Lung (tissue), 12 donors: ENCODE measurements around the gene NTNG2. TPM values are rescaled to one million over a fixed set of nuclear protein-coding genes. Genes with fewer than 3 reads are reported as not detected.

ENCODE experiments used
- ATAC-seq: fragments of 200-7000 bp; cut with Tn5 transposase; one replicate; pipeline ENCODE4 v1.9.1; 2020; ENCODE audit warnings: moderate number of reproducible peaks; ENCODE audit not compliant: insufficient read depth, low FRiP score
- DNase-seq, 3 donors: peaks; one replicate each; pipeline ENCODE4 v3.0.0-alpha.2; 2013 to 2017
- H3K27ac ChIP-seq, 2 donors: one replicate each; pipeline ENCODE4 v1.5.1; 2013; ENCODE audit warnings: mild to moderate bottlenecking in 2 of 2, moderate library complexity in 2 of 2, control low read depth in 1 of 2, inconsistent platforms in 1 of 2, low read depth in 1 of 2, low read length in 1 of 2
- H3K27me3 ChIP-seq, 3 donors: one replicate each; pipeline ENCODE4 v1.5.1; 2013; ENCODE audit warnings: low read length in 2 of 3; ENCODE audit not compliant: control insufficient read depth in 3 of 3, insufficient read depth in 3 of 3
- H3K36me3 ChIP-seq, 4 donors: one replicate each; pipeline ENCODE4 v1.5.1; 2013; ENCODE audit warnings: low read length in 4 of 4, mild to moderate bottlenecking in 1 of 4, moderate library complexity in 1 of 4; ENCODE audit not compliant: control insufficient read depth in 4 of 4, insufficient read depth in 4 of 4
- H3K4me1 ChIP-seq, 5 donors: one replicate each; pipeline ENCODE4 v1.5.1; 2013; ENCODE audit warnings: low read length in 5 of 5, mild to moderate bottlenecking in 2 of 5, moderate library complexity in 1 of 5; ENCODE audit not compliant: control insufficient read depth in 5 of 5, insufficient read depth in 5 of 5
- H3K4me3 ChIP-seq: one replicate; pipeline ENCODE4 v1.5.1; 2013; ENCODE audit warnings: mild to moderate bottlenecking, control low read depth, moderate library complexity
- H3K9ac ChIP-seq, 2 donors: one replicate each; pipeline ENCODE4 v1.5.1; 2013; ENCODE audit warnings: low read length in 2 of 2, control low read depth in 1 of 2; ENCODE audit not compliant: insufficient read depth in 1 of 2
- H3K9me3 ChIP-seq, 4 donors: one replicate each; pipeline ENCODE4 v1.5.1; 2013; ENCODE audit warnings: low read length in 3 of 4, mild to moderate bottlenecking in 1 of 4, moderate library complexity in 1 of 4; ENCODE audit not compliant: control insufficient read depth in 4 of 4, insufficient read depth in 3 of 4
- WGBS, 2 donors: extraction: QIAGEN DNeasy Blood & Tissue Kit; methylation state at CpG; one replicate each; pipeline ENCODE4 v1.1.7; 2013; 5-methylcytosine and 5-hydroxymethylcytosine counted together
- polyA plus RNA-seq, 2 donors: library from polyadenylated mRNA; stranded (reverse); fragments of 200-250 nt; gene quantifications; one replicate each; pipeline ENCODE4 v1.2.1, GENCODE V29; 2013
- total RNA-seq, 2 donors: library from RNA; depleted of rRNA in 1 of 2; stranded (reverse); fragments of >200 nt in 1 of 2; gene quantifications; one replicate each; pipeline ENCODE4 v1.2.1, GENCODE V29; 2014 to 2021
- TF ChIP-seq, protein P1 (sequence below): IDR thresholded peaks from 2 replicates; pipeline ENCODE4 v1.5.1; 2012; ENCODE audit warnings: mild to moderate bottlenecking; ENCODE audit errors: control extremely low read depth, extremely low read depth
- donor health status: control.
- donor health status: control.
- donor health status: Bipolar disorder and iron deficiency.
- donor health status: healthy.
- donor health status: DM: yes; HTN: yes; CAD: no.

NTNG2 gene
- total and polyA plus RNA-seq, 4 donors = 2.2 to 4.4 (median 2.5) TPM

DNA sequence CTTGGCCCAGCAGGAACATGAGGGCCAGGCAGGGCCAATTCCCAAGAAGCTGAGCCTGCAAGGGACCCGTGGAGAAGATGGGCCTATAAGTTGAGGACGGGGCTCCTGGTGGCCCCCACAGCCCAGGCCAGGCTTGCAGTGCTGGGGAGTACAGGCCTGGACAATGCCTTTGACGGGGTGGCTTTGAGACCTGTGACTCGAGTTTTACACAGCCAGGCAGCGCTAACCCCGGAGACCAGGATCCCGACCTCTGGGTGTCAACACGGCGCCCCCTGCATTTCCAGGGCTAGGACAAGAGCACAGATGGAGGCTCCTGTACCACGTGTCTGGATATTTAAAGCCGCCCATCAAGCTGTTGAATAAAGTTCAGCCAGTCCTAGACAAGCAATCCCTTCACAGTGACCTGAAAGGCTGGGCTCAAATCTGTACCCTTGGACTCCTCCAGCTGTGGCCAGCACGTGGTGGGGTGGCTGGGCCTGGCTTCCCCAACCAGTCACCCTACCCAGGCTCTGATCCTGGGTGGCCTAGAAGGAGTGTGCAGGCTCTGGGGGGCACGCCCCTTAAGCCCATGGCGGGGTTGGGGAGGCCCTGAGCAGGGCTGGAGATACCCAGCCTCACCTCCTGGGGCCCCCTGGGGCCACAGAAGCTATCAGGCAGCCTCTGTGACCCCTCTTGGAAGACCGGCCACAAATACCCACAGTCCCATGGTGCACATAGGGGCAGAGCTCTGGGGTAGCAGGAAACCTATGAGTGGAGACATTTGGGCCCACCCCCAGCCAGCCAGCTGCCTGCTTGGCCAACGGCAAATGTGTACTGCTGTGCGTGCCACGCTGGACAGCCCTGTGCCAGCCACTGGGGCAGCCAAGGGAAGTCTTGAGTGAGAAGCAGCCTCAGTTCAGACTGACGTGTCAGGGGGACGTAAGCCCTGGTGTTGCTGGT, 88.7 kb downstream of the NTNG2 start:
- peaks cover 0 to 3% (median 0%) of the 10 kb centered on the region in 3 donors for H3K27me3 ChIP-seq
- H3K4me3 ChIP-seq = no peak overlapping the region
- 92 to 94% methylated on average over 20 of the region's 20 CpGs for WGBS, 2 donors
- H3K9me3 ChIP-seq = no peaks in the 10 kb centered on the region
- H3K27ac ChIP-seq = no peak overlapping the region
- no peak for ATAC-seq
- TF ChIP-seq, protein P1, sequence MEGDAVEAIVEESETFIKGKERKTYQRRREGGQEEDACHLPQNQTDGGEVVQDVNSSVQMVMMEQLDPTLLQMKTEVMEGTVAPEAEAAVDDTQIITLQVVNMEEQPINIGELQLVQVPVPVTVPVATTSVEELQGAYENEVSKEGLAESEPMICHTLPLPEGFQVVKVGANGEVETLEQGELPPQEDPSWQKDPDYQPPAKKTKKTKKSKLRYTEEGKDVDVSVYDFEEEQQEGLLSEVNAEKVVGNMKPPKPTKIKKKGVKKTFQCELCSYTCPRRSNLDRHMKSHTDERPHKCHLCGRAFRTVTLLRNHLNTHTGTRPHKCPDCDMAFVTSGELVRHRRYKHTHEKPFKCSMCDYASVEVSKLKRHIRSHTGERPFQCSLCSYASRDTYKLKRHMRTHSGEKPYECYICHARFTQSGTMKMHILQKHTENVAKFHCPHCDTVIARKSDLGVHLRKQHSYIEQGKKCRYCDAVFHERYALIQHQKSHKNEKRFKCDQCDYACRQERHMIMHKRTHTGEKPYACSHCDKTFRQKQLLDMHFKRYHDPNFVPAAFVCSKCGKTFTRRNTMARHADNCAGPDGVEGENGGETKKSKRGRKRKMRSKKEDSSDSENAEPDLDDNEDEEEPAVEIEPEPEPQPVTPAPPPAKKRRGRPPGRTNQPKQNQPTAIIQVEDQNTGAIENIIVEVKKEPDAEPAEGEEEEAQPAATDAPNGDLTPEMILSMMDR = no peak
- peaks cover 0 to 7% (median 0%) of the 10 kb centered on the region in 5 donors for H3K4me1 ChIP-seq
- no peak for DNase-seq
- no peak overlapping the region for H3K9ac ChIP-seq
- H3K36me3 ChIP-seq = no peaks in the 10 kb centered on the region

DNA sequence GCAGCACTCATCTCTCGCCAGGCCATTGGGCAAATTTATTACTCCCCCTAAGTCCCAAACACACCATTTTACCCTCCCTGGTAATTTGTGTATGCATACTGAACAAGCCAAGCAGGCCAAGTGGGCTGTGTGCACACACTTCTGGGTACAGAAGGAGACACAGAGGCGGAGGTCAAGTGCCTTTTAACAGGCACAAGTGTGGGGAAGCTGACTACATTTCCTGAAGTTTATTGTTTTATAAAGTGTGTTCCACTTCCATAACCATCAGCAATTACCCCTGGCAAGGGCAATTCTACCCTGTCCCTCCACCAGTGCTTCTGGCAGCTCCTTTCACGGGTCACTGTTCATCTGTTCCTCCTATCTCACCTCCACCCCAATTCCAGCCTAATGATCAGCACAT, 99.0 kb downstream of the NTNG2 start:
- DNase-seq (no peak), ATAC-seq (peak; percentile 48)
- Histone ChIP-seq H3K4me1 (peaks cover under 1 to 19% (median 3%) of the 10 kb centered on the region in 5 donors), H3K9me3 (no peaks in the 10 kb centered on the region), H3K4me3 (no peak overlapping the region), H3K36me3 (peaks cover 17 to 25% (median 22%) of the 10 kb centered on the region in 4 donors), H3K27me3 (no peaks in the 10 kb centered on the region), H3K27ac (no peak overlapping the region), H3K9ac (peak overlapping the region in 1 of 2 donors; percentile 28)
- 69 to 87% methylated on average over 3 of the region's 3 CpGs for WGBS, 2 donors
- TF ChIP-seq, protein P1 = no peak

DNA sequence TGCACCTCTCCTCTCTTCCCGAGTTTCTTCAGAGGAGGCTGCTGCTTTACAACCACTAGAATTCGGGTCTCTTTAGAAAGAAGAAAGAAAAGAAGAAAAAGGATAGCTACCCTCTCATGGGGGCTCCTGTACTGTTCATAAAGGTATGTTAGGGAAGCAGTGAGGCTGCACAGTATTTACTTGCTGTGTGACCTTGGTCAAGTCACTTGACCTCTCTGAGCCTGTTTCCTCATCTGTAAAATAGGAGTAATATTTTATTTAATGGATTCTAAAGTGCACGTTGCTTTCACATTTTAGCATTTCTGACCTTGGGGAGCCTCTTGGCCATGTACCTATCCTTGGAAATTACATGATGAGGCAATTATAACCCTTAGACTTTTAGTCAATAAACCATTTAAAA, 104.2 kb downstream of the NTNG2 start:
- Histone ChIP-seq H3K36me3 (peaks cover 26 to 51% (median 37%) of the 10 kb centered on the region in 4 donors), H3K4me1 (peaks cover 0 to 15% (median 3%) of the 10 kb centered on the region in 5 donors), H3K9ac (no peak overlapping the region), H3K9me3 (peaks cover 0 to 3% (median 0%) of the 10 kb centered on the region in 4 donors), H3K27ac (peak overlapping the region in 1 of 2 donors; percentile 75), H3K4me3 (no peak overlapping the region), H3K27me3 (no peaks in the 10 kb centered on the region)
- ATAC-seq (no peak), DNase-seq (no peak)
- 82 to 97% methylated on average over 3 of the region's 3 CpGs for WGBS, 2 donors
- TF ChIP-seq, protein P1 = no peak
